HepG2 (cell line): ENCODE measurements around the gene LRP5. TPM values are rescaled to one million over a fixed set of nuclear protein-coding genes. Genes with fewer than 3 reads are reported as not detected.
A peak's percentile ranks its signal among the peaks of the same experiment; 100 is the strongest.

Source experiments
- ATAC-seq: fragments of 200-7000 bp; cut with Tn5 transposase; 3 replicates; pipeline ENCODE4 v1.9.1; 2020; ENCODE audit warnings: mild to moderate bottlenecking, moderate library complexity
- BruUV-seq: library from RNA; stranded (reverse); fragments of 400-500 nt; replicated peaks from 2 replicates; lab custom pipeline; 2021; lab: Mats Ljungman, UMichigan
- CTCF ChIA-PET: fragments of 300-600 bp; formaldehyde crosslinking; extraction: SDS; loops from one replicate; lab custom pipeline; 2021; ENCODE audit warnings: low total read pairs, inconsistent platforms, low intra/inter-chr PET ratio; lab: Yijun Ruan, JAX
- POLR2A ChIA-PET: fragments of 350-600 bp; sonication (Branson Sonifier 250); formaldehyde crosslinking; loops from one replicate; lab custom pipeline; 2020; ENCODE audit warnings: antibody characterized with exemption, inconsistent platforms; lab: Yijun Ruan, JAX
- DNase-seq: peaks from one replicate; pipeline ENCODE4 v3.0.0-alpha.2; 2015; ENCODE audit warnings: low spot score
- FAIRE-seq: peaks from 3 replicates; lab custom pipeline; 2011; peaks lifted over from hg19 to GRCh38; lab: Jason Lieb, UNC
- H2AFZ ChIP-seq: one replicate; pipeline ENCODE4 v1.6.1; 2011; ENCODE audit warnings: low read length, inconsistent platforms
- H3K27ac ChIP-seq: fragments of 300-600 bp; 3 replicates; pipeline ENCODE4 v1.8.0; 2011; ENCODE audit warnings: mixed run types, mild to moderate bottlenecking, mixed read lengths, low read length, inconsistent platforms; ENCODE audit not compliant: insufficient read depth; ENCODE audit errors: extremely low read length
- H3K27me3 ChIP-seq, 2 experiments: fragments of 200-600 bp in 1 of 2; 2 replicates in 1 of 2; 3 replicates in 1 of 2; pipeline versions ENCODE4 v1.6.0 to v1.8.0; 2011; ENCODE audit warnings: low read length in 2 of 2, mild to moderate bottlenecking in 2 of 2, moderate library complexity in 2 of 2, inconsistent platforms in 1 of 2; ENCODE audit not compliant: insufficient read depth in 2 of 2, control insufficient read depth in 1 of 2
- H3K36me3 ChIP-seq, 2 experiments: fragments of 200-600 bp in 1 of 2; replicated peaks in 1 of 2; 2 replicates in 1 of 2; 3 replicates in 1 of 2; pipeline versions ENCODE4 v1.5.1 to v1.8.0; 2011; ENCODE audit warnings: low read length in 2 of 2, inconsistent platforms in 1 of 2; ENCODE audit not compliant: insufficient read depth in 2 of 2, control insufficient read depth in 1 of 2
- H3K4me1 ChIP-seq: 2 replicates; pipeline ENCODE4 v1.5.1; 2012; ENCODE audit warnings: low read length, inconsistent platforms; ENCODE audit not compliant: insufficient read depth
- H3K4me2 ChIP-seq: 2 replicates; pipeline ENCODE4 v1.6.0; 2011; ENCODE audit warnings: low read depth, low read length, inconsistent platforms
- H3K4me3 ChIP-seq, 3 experiments: fragments of 200-600 bp in 1 of 3; sonication (generic), shearing (Covaris generic) in 1 of 3; replicated peaks in 1 of 3; 2 replicates each; pipeline ENCODE4 v1.5.1; 2011 to 2016; ENCODE audit warnings: low read length in 3 of 3, inconsistent platforms in 2 of 3, low read depth in 2 of 3, mild to moderate bottlenecking in 2 of 3, control low read depth in 1 of 3, mixed read lengths in 1 of 3; ENCODE audit not compliant: insufficient read depth in 1 of 3
- H3K79me2 ChIP-seq: one replicate; pipeline ENCODE4 v1.6.1; 2011; ENCODE audit warnings: low read length, inconsistent platforms; ENCODE audit not compliant: insufficient read depth
- H3K9ac ChIP-seq: 2 replicates; pipeline ENCODE4 v1.6.0; 2011; ENCODE audit warnings: mild to moderate bottlenecking, low read depth, low read length, inconsistent platforms; ENCODE audit not compliant: insufficient read depth
- H3K9me3 ChIP-seq: 2 replicates; pipeline ENCODE4 v1.5.1; 2012; ENCODE audit warnings: mild to moderate bottlenecking, low read length
- H4K20me1 ChIP-seq: 2 replicates; pipeline ENCODE4 v1.6.0; 2011; ENCODE audit warnings: inconsistent platforms, mild to moderate bottlenecking, low read length, moderate library complexity; ENCODE audit not compliant: insufficient read depth
- AGO2 ChIP-seq: fragments of 200-400 bp; formaldehyde crosslinking; optimal IDR thresholded peaks from 2 replicates; pipeline ENCODE3; 2017; ENCODE audit warnings: mild to moderate bottlenecking, low read depth, low read length, moderate library complexity
- AKAP8 ChIP-seq: sonication (generic); formaldehyde crosslinking; IDR thresholded peaks from 2 replicates; pipeline ENCODE4 v1.5.1; 2020; ENCODE audit warnings: mild to moderate bottlenecking, missing genetic modification reagents
- CREM ChIP-seq, 2 experiments: sonication (generic) in 1 of 2; formaldehyde crosslinking in 1 of 2; IDR thresholded peaks; 2 replicates each; pipeline versions ENCODE4 v1.4.0 to v1.6.1; 2016 to 2020; ENCODE audit warnings: antibody characterized with exemption in 1 of 2, mild to moderate bottlenecking in 1 of 2, missing genetic modification reagents in 1 of 2
- ERF ChIP-seq: IDR thresholded peaks from 2 replicates; pipeline ENCODE4 v1.6.1; 2018; ENCODE audit warnings: missing biosample characterization, missing genetic modification reagents
- IKZF4 ChIP-seq: sonication (generic); formaldehyde crosslinking; IDR thresholded peaks from 2 replicates; pipeline ENCODE4 v1.5.1; 2020; ENCODE audit warnings: borderline replicate concordance, mild to moderate bottlenecking, low read depth, missing genetic modification reagents; ENCODE audit errors: not compliant biosample characterization
- SOX13 ChIP-seq, 3 experiments: fragments of 450-650 bp in 1 of 3; sonication (generic) in 1 of 3; formaldehyde crosslinking in 1 of 3; IDR thresholded peaks in 2 of 3; conservative IDR thresholded peaks in 1 of 3; 2 replicates each; pipeline versions ENCODE4 v1.5.0 to v1.6.1; 2016 to 2020; ENCODE audit warnings: antibody characterized with exemption in 1 of 3, mild to moderate bottlenecking in 1 of 3, missing compliant biosample characterization in 1 of 3, missing genetic modification reagents in 1 of 3, moderate library complexity in 1 of 3
- ZC3H13 ChIP-seq: sonication (generic); formaldehyde crosslinking; IDR thresholded peaks from 2 replicates; pipeline ENCODE4 v1.8.1; 2023; ENCODE audit warnings: mild to moderate bottlenecking, missing genetic modification reagents, moderate library complexity
- ZNF264 ChIP-seq: sonication (generic); formaldehyde crosslinking; IDR thresholded peaks from 2 replicates; pipeline ENCODE4 v1.4.0; 2020; ENCODE audit warnings: missing genetic modification reagents
- ZNF510 ChIP-seq: sonication (generic); formaldehyde crosslinking; IDR thresholded peaks from 2 replicates; pipeline ENCODE4 v1.4.0; 2020; ENCODE audit warnings: low read depth, mild to moderate bottlenecking, missing genetic modification reagents
- ZNF558 ChIP-seq: sonication (generic); formaldehyde crosslinking; IDR thresholded peaks from 2 replicates; pipeline ENCODE4 v1.9.0; 2022; ENCODE audit warnings: mild to moderate bottlenecking, missing genetic modification reagents, borderline replicate concordance
- ZNF629 ChIP-seq: sonication (generic); formaldehyde crosslinking; conservative IDR thresholded peaks from 2 replicates; pipeline ENCODE4 v1.5.0; 2020; ENCODE audit warnings: missing genetic modification reagents
- ZNF891 ChIP-seq: sonication (generic); formaldehyde crosslinking; IDR thresholded peaks from 2 replicates; pipeline ENCODE4 v1.5.0; 2020; ENCODE audit warnings: mild to moderate bottlenecking, missing genetic modification reagents
- WGBS: methylation state at CpG from one replicate; pipeline ENCODE4 v1.1.6; 2017; ENCODE audit warnings: low lambda C conversion rate; 5-methylcytosine and 5-hydroxymethylcytosine counted together
- in situ Hi-C: cut with HindIII; loops from 2 replicates; pipeline ENCODE4 v1.10.0; 2017; ENCODE audit warnings: low pct_unique_long_range_greater_than_20kb; ENCODE audit not compliant: extremely low pct_ligation_motif_present
- intact Hi-C: fragments of 100-400 bp; cut with micrococcal nuclease; formaldehyde crosslinking; loops from one replicate; pipeline ENCODE4 v1.10.0; 2022; ENCODE audit not compliant: unreplicated experiment
- polyA plus RNA-seq, 8 experiments: library from polyadenylated mRNA; depleted of rRNA in 3 of 8; stranded (reverse) in 7 of 8; unstranded in 1 of 8; fragments of >200 nt; fragmentation: Illumina TruSeq in 4 of 8; extraction: Trizol in 4 of 8; gene quantifications; 2 replicates each; pipeline versions ENCODE4 v1.2.1 to v1.2.3, GENCODE V29; 2011 to 2016; ENCODE audit warnings: low read depth in 4 of 8, missing spikeins in 1 of 8, mixed read lengths in 1 of 8; ENCODE audit not compliant: insufficient read depth in 1 of 8
- total RNA-seq, 5 experiments: library from RNA; depleted of rRNA; stranded (reverse); fragments of >200 nt; fragmentation: Illumina TruSeq; extraction: Trizol; gene quantifications; 2 replicates each; pipeline ENCODE4 v1.2.3, GENCODE V29; 2016; ENCODE audit warnings: low read depth in 1 of 5
- TF ChIP-seq, protein P1 (sequence below): IDR thresholded peaks from 2 replicates; pipeline ENCODE4 v1.6.1; 2018; ENCODE audit warnings: missing genetic modification reagents, mild to moderate bottlenecking, missing compliant biosample characterization

LRP5 gene
- total and polyA plus RNA-seq, 2 of the 13 experiments (the other 11 are each of a cell fraction or from before 2014, with no cell fraction given) = 40.4 to 64.0 TPM

GRCh38 chr11:68411501-68411991 is 99.2 kb downstream of the LRP5 start:
- 93% methylated on average over 3 of the region's 17 CpGs for WGBS
- in situ Hi-C loops = no loop called here
- no peak overlapping the region for H3K4me2 ChIP-seq
- ChIA-PET CTCF (no interaction called here), POLR2A (no interaction called here)
- H3K79me2 ChIP-seq = no peaks in the 10 kb centered on the region
- H2AFZ ChIP-seq = no peak overlapping the region
- H3K4me3 ChIP-seq = no peak overlapping the region
- no peak overlapping the region for H3K27ac ChIP-seq
- BruUV-seq = no TSS peak
- no peak for DNase-seq
- no peaks in the 10 kb centered on the region for H3K27me3 ChIP-seq
- ATAC-seq = no peak
- no peak for TF ChIP-seq SOX13 (IDR thresholded peaks at IDR 0.05)
- TF ChIP-seq SOX13 (CRISPR knock-in tag; conservative IDR thresholded peaks at IDR 0.05 in 1 of 2, IDR thresholded peaks at IDR 0.05 in 1 of 2) = no peak
- TF ChIP-seq AGO2 = peak; percentile 81
- intact Hi-C loops = no loop called here
- H3K36me3 ChIP-seq = peaks cover 51 to 76% of the 10 kb centered on the region in 2 experiments
- H3K9me3 ChIP-seq = no peaks in the 10 kb centered on the region
- no peak overlapping the region for H3K9ac ChIP-seq
- H4K20me1 ChIP-seq = no peaks in the 10 kb centered on the region
- peaks cover 4% of the 10 kb centered on the region for H3K4me1 ChIP-seq
- no peak for FAIRE-seq

DNA sequence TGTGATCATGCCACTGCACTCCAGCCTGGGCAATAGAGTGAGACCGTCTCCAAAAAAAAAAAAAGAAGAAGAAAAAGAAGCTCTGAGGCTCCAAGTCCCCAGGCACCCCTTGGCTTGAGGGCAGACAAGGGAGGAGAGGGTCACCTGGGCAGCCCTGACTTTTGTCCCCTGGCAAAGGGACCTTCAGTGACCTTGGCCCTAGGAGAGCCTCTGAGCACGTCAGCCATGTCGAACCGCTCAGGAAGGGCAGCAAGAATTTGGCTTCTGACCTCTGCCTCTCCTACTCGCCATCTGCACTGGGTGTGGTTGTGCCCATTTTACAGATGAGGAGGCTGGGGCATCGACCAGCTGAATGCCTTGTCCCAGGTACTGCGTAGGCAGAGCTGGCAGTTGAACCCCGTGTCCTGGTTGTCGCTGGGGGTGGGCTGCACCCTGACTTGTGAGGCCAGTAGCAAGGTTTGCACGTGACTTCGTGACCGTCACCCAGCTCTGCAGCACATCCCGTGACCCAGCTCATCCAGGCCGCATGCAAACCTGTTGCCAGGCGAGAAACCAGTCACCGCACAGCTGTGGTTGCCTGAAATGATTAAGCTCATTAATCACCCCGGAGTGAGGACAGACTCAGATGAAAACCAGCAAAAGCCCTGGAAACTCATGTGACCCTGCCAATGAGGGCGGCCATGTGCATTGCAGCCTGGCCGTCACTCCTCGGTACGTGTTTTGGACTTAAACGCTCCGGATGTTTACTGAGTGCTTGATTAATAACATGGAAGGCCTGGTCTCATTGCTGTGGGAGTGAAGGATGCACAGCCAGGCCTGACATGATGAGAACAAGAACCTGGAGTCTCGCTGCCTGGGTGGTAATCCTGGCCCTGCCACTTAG is 100.4 kb downstream of the LRP5 start:
- no peak overlapping the region for H2AFZ ChIP-seq
- no peak for ATAC-seq
- H3K36me3 ChIP-seq = peaks cover 52 to 78% of the 10 kb centered on the region in 2 experiments
- TF ChIP-seq, protein P1, sequence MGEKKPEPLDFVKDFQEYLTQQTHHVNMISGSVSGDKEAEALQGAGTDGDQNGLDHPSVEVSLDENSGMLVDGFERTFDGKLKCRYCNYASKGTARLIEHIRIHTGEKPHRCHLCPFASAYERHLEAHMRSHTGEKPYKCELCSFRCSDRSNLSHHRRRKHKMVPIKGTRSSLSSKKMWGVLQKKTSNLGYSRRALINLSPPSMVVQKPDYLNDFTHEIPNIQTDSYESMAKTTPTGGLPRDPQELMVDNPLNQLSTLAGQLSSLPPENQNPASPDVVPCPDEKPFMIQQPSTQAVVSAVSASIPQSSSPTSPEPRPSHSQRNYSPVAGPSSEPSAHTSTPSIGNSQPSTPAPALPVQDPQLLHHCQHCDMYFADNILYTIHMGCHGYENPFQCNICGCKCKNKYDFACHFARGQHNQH (CRISPR knock-in tag) = no peak
- TF ChIP-seq ZNF629 (peak; percentile 81), ZNF891 (CRISPR knock-in tag) (no peak), IKZF4 (CRISPR knock-in tag) (no peak), ZNF510 (CRISPR knock-in tag) (no peak), ZC3H13 (CRISPR knock-in tag) (no peak), ZNF558 (no peak), ERF (CRISPR knock-in tag) (no peak), ZNF264 (CRISPR knock-in tag) (no peak), CREM (IDR thresholded peaks at IDR 0.05) (no peak), CREM (CRISPR knock-in tag; IDR thresholded peaks at IDR 0.05) (no peak), AKAP8 (CRISPR knock-in tag) (peak; percentile 57; the same call in 1 of the 2 replicates)
- TF ChIP-seq, all 625 proteins: peak for 2
- intact Hi-C loops = no loop called here
- H3K27me3 ChIP-seq = no peaks in the 10 kb centered on the region
- 98% methylated on average over 12 of the region's 24 CpGs for WGBS
- H3K9ac ChIP-seq = no peak overlapping the region
- DNase-seq (no peak), FAIRE-seq (no peak)
- CTCF ChIA-PET = no interaction called here
- no peak overlapping the region for H3K4me3 ChIP-seq
- no peaks in the 10 kb centered on the region for H3K9me3 ChIP-seq
- in situ Hi-C loops = no loop called here
- H3K4me1 ChIP-seq = no peaks in the 10 kb centered on the region
- H3K27ac ChIP-seq = no peak overlapping the region
- H3K4me2 ChIP-seq = no peak overlapping the region
- H3K79me2 ChIP-seq = no peaks in the 10 kb centered on the region
- H4K20me1 ChIP-seq = no peaks in the 10 kb centered on the region
- BruUV-seq = no TSS peak
- POLR2A ChIA-PET = no interaction called here
